Measurements from ENCODE around the gene TIMELESS. TPM values are rescaled to one million over a fixed set of nuclear protein-coding genes. Genes with fewer than 3 reads are reported as not detected.

Gene TIMELESS
- polyA plus RNA-seq, 1 donor (not counting 4 experiments of a cell fraction or from before 2014, with no cell fraction given) = 3.5 TPM

- Histone ChIP-seq H3K27ac (ENCODE audit: control insufficient read depth, insufficient read depth, low read length) (no peak overlapping the region), H3K27me3 (ENCODE audit: control insufficient read depth, extremely low read depth, insufficient read depth, low read length) (no peaks in the 10 kb centered on the region), H4K20me1 (ENCODE audit: control insufficient read depth, extremely low read depth, insufficient read depth, low read length) (no peaks in the 10 kb centered on the region), H2AFZ (ENCODE audit: control insufficient read depth, low read length) (no peak overlapping the region), H3K9me1 (ENCODE audit: control insufficient read depth, extremely low read depth, insufficient read depth, low read length) (no peaks in the 10 kb centered on the region), H3K4me1 (ENCODE audit: control insufficient read depth, extremely low read depth, insufficient read depth, low read length) (no peaks in the 10 kb centered on the region), H3K4me3 (ENCODE audit: control insufficient read depth in 2 of 3, extremely low read depth in 1 of 3, insufficient read depth in 2 of 3, low read depth in 1 of 3, low read length in 3 of 3) (no peak overlapping the region), H3K36me3 (ENCODE audit: control insufficient read depth in 2 of 2, extremely low read depth in 1 of 2, insufficient read depth in 2 of 2, low read length in 2 of 2) (no peaks in the 10 kb centered on the region), H3K79me2 (ENCODE audit: control insufficient read depth, insufficient read depth, low read length) (no peaks in the 10 kb centered on the region), H3K4me2 (ENCODE audit: control insufficient read depth, extremely low read depth, insufficient read depth, low read depth, low read length) (no peak overlapping the region), H3K9me3 (ENCODE audit: control insufficient read depth, low read depth, low read length) (no peaks in the 10 kb centered on the region), H3K9ac (ENCODE audit: control insufficient read depth, extremely low read depth, insufficient read depth, low read length) (no peak overlapping the region)
- dilution Hi-C loops (cut with MboI; ENCODE audit: extremely low pct_ligation_motif_present, low sequenced_read_pairs) = no loop called here
- TF ChIP-seq EZH2 (IDR thresholded peaks at IDR 0.05; ENCODE audit: low read length) (no peak), CTCF (optimal IDR thresholded peaks at IDR 0.05 in 1 of 3, IDR thresholded peaks at IDR 0.05 in 1 of 3, conservative IDR thresholded peaks at IDR 0.05 in 1 of 3; ENCODE audit: extremely low read depth in 1 of 3, insufficient read depth in 2 of 3, low read length in 3 of 3) (no peak)
- DNase-seq (ENCODE audit: low read depth, low spot score) = no peak
- FAIRE-seq = no peak
Measured at GRCh38 chr12:56373515-56373914, 75.7 kb downstream of the TIMELESS start.

GRCh38 chr12:56366948-56367347 is 82.3 kb downstream of the TIMELESS start:
- H3K9me3 ChIP-seq (ENCODE audit: control insufficient read depth, low read depth, low read length) = no peaks in the 10 kb centered on the region
- no peak overlapping the region for H3K27ac ChIP-seq (ENCODE audit: control insufficient read depth, insufficient read depth, low read length)
- H3K9me1 ChIP-seq (ENCODE audit: control insufficient read depth, extremely low read depth, insufficient read depth, low read length) = no peaks in the 10 kb centered on the region
- no peak overlapping the region for H3K4me3 ChIP-seq (ENCODE audit: control insufficient read depth in 2 of 3, extremely low read depth in 1 of 3, insufficient read depth in 2 of 3, low read depth in 1 of 3, low read length in 3 of 3)
- no peaks in the 10 kb centered on the region for H3K27me3 ChIP-seq (ENCODE audit: control insufficient read depth, extremely low read depth, insufficient read depth, low read length)
- dilution Hi-C loops (cut with MboI; ENCODE audit: extremely low pct_ligation_motif_present, low sequenced_read_pairs) = no loop called here
- H3K9ac ChIP-seq (ENCODE audit: control insufficient read depth, extremely low read depth, insufficient read depth, low read length) = no peak overlapping the region
- H2AFZ ChIP-seq (ENCODE audit: control insufficient read depth, low read length) = no peak overlapping the region
- no peaks in the 10 kb centered on the region for H3K4me1 ChIP-seq (ENCODE audit: control insufficient read depth, extremely low read depth, insufficient read depth, low read length)
- no peak for DNase-seq (ENCODE audit: low read depth, low spot score)
- no peaks in the 10 kb centered on the region for H4K20me1 ChIP-seq (ENCODE audit: control insufficient read depth, extremely low read depth, insufficient read depth, low read length)
- H3K4me2 ChIP-seq (ENCODE audit: control insufficient read depth, extremely low read depth, insufficient read depth, low read depth, low read length) = no peak overlapping the region
- no peak for FAIRE-seq
- no peak for TF ChIP-seq CTCF (optimal IDR thresholded peaks at IDR 0.05 in 1 of 3, IDR thresholded peaks at IDR 0.05 in 1 of 3, conservative IDR thresholded peaks at IDR 0.05 in 1 of 3; ENCODE audit: extremely low read depth in 1 of 3, insufficient read depth in 2 of 3, low read length in 3 of 3)
- no peak for TF ChIP-seq EZH2 (IDR thresholded peaks at IDR 0.05; ENCODE audit: low read length)
- no peaks in the 10 kb centered on the region for H3K36me3 ChIP-seq (ENCODE audit: control insufficient read depth in 2 of 2, extremely low read depth in 1 of 2, insufficient read depth in 2 of 2, low read length in 2 of 2)
- no peaks in the 10 kb centered on the region for H3K79me2 ChIP-seq (ENCODE audit: control insufficient read depth, insufficient read depth, low read length)

Other genes starting within 250 kb of the TIMELESS start
- 42.2 to 62.0 TPM (median 49.7 TPM) in 3 replicates for gene RNF41, start 227.5 kb downstream of the TIMELESS start, polyA plus RNA-seq
- 45.6 to 53.5 TPM (median 53.0 TPM) in 3 replicates for gene NABP2, start 225.1 kb downstream of the TIMELESS start, polyA plus RNA-seq
- 0.09 TPM in 1 of 3 replicates, not detected in the others for gene SLC39A5, start 219.4 kb downstream of the TIMELESS start, polyA plus RNA-seq
- 14.0 to 21.0 TPM (median 15.2 TPM) in 3 replicates for gene ANKRD52, start 191.0 kb downstream of the TIMELESS start, polyA plus RNA-seq
- gene COQ10A, start 182.5 kb downstream of the TIMELESS start, polyA plus RNA-seq = 7.5 to 12.1 TPM (median 11.6 TPM) in 3 replicates
- 54.3 to 197 TPM (median 105 TPM) in 3 replicates for gene CS, start 149.1 kb downstream of the TIMELESS start, polyA plus RNA-seq
- gene CNPY2, start 133.4 kb downstream of the TIMELESS start, polyA plus RNA-seq = 122 to 162 TPM (median 160 TPM) in 3 replicates
- gene PAN2, start 115.4 kb downstream of the TIMELESS start, polyA plus RNA-seq = 20.0 to 26.3 TPM (median 26.2 TPM) in 3 replicates
- gene IL23A, start 110.5 kb downstream of the TIMELESS start, polyA plus RNA-seq = 0.68 to 1.6 TPM (median 1.5 TPM) in 3 replicates
- gene STAT2, start 89.3 kb downstream of the TIMELESS start, polyA plus RNA-seq = 95.8 to 120 TPM (median 109 TPM) in 3 replicates
- not detected in 3 replicates for gene APOF, start 86.6 kb downstream of the TIMELESS start, polyA plus RNA-seq
- not detected in 3 replicates for gene MIP, start 5.2 kb upstream of the TIMELESS start, polyA plus RNA-seq
- gene SPRYD4, start 19.2 kb upstream of the TIMELESS start, polyA plus RNA-seq = 2.1 to 3.3 TPM (median 3.1 TPM) in 3 replicates
- 0.63 to 0.87 TPM (median 0.68 TPM) in 3 replicates for gene GLS2, start 38.7 kb upstream of the TIMELESS start, polyA plus RNA-seq
- 46.2 to 83.0 TPM (median 64.5 TPM) in 3 replicates for gene RBMS2, start 72.4 kb upstream of the TIMELESS start, polyA plus RNA-seq
- gene BAZ2A, start 180.9 kb upstream of the TIMELESS start, polyA plus RNA-seq = 55.7 to 63.7 TPM (median 56.6 TPM) in 3 replicates
- 1,041 to 1,488 TPM (median 1,355 TPM) in 3 replicates for gene ATP5F1B, start 196.6 kb upstream of the TIMELESS start, polyA plus RNA-seq
- 53.0 to 136 TPM (median 112 TPM) in 3 replicates for gene PTGES3, start 238.9 kb upstream of the TIMELESS start, polyA plus RNA-seq